Gastrocnemius medialis (tissue), 4 donors: Measurements from ENCODE around the gene ZNF536. TPM values are rescaled to one million over a fixed set of nuclear protein-coding genes. Genes with fewer than 3 reads are reported as not detected.

Experiments used
- ATAC-seq, 2 donors: fragments of 150-250 bp; one replicate each; pipeline ENCODE4 v1.9.1; 2016
- DNase-seq, 2 donors: peaks; one replicate each; pipeline ENCODE4 v3.0.0-alpha.2; 2019
- H3K27ac ChIP-seq, 4 donors: fragments of 200-600 bp; sonication (generic); 1 replicate in 1 of 4; 2 replicates in 3 of 4; pipeline ENCODE4 v1.5.1; 2016 to 2018; ENCODE audit warnings: mild to moderate bottlenecking in 2 of 4, moderate library complexity in 1 of 4
- H3K27me3 ChIP-seq, 3 donors: fragments of 200-600 bp; sonication (generic) in 2 of 3; 1 replicate in 1 of 3; 2 replicates in 2 of 3; pipeline versions ENCODE4 v1.5.1 to v1.6.0; 2016 to 2019; ENCODE audit warnings: mild to moderate bottlenecking in 1 of 3, moderate library complexity in 1 of 3
- H3K36me3 ChIP-seq, 2 donors: fragments of 200-600 bp; sonication (generic) in 1 of 2; one replicate each; pipeline ENCODE4 v1.5.1; 2017 to 2018
- H3K4me1 ChIP-seq, 2 donors: fragments of 200-600 bp; sonication (generic) in 1 of 2; one replicate each; pipeline ENCODE4 v1.5.1; 2016 to 2017; ENCODE audit warnings: mild to moderate bottlenecking in 2 of 2
- H3K4me3 ChIP-seq, 4 donors: fragments of 200-600 bp; sonication (generic) in 3 of 4; 1 replicate in 1 of 4; 2 replicates in 3 of 4; pipeline ENCODE4 v1.5.1; 2016 to 2019; ENCODE audit warnings: mild to moderate bottlenecking in 2 of 4
- H3K9me3 ChIP-seq, 3 donors: fragments of 200-600 bp; sonication (generic) in 2 of 3; 1 replicate in 1 of 3; 2 replicates in 2 of 3; pipeline ENCODE4 v1.5.1; 2016 to 2019
- CTCF ChIP-seq, 5 experiments: fragments of 450-650 bp in 3 of 5; fragments of 200-600 bp in 2 of 5; sonication (generic) in 2 of 5; IDR thresholded peaks in 4 of 5; conservative IDR thresholded peaks in 1 of 5; 1 replicate in 4 of 5; 2 replicates in 1 of 5; pipeline ENCODE4 v1.5.1; 2016 to 2019; ENCODE audit warnings: antibody characterized with exemption in 5 of 5, mild to moderate bottlenecking in 3 of 5, moderate library complexity in 3 of 5
- POLR2A ChIP-seq, 2 donors: fragments of 450-650 bp; IDR thresholded peaks; one replicate each; pipeline ENCODE4 v1.6.1; 2017; ENCODE audit warnings: antibody characterized with exemption in 2 of 2, mild to moderate bottlenecking in 2 of 2, moderate library complexity in 2 of 2
- in situ Hi-C, 4 donors: fragments of 200-750 bp; cut with MboI; loops; one replicate each; pipeline versions ENCODE4 v1.15.0 to v1.8.0; 2017; ENCODE audit warnings: low sequenced_read_pairs in 4 of 4
- intact Hi-C: fragments of 100-400 bp; cut with DNase I; formaldehyde crosslinking; loops from one replicate; pipeline ENCODE4 v1.15.1; 2023; ENCODE audit warnings: low total_unique reads
- total RNA-seq, 4 donors: library from RNA; depleted of rRNA; stranded (reverse); fragments of >200 nt; gene quantifications; one replicate each; pipeline versions ENCODE4 v1.1.0 to v1.2.3, GENCODE V29; 2016

The ZNF536 gene
- total RNA-seq, 4 donors from 2014 or later: 0.12 to 0.44 (median 0.20) TPM; not detected in 1

GRCh38 chr19:30361107-30361447 is 11.1 kb upstream of the ZNF536 start:
- in situ Hi-C loops: no loop called here
- peak overlapping the region; percentile 30 to 50 (median 40) for H3K4me3 ChIP-seq
- DNase-seq (no peak), ATAC-seq (no peak)
- no peaks in the 10 kb centered on the region for H3K27me3 ChIP-seq
- H3K9me3 ChIP-seq: no peaks in the 10 kb centered on the region
- H3K4me1 ChIP-seq: peaks cover 0 to 4% of the 10 kb centered on the region in 2 donors
- intact Hi-C loops: no loop called here
- no peaks in the 10 kb centered on the region for H3K36me3 ChIP-seq
- TF ChIP-seq CTCF (IDR thresholded peaks at IDR 0.05 in 4 of 5, conservative IDR thresholded peaks at IDR 0.05 in 1 of 5) (no peak), POLR2A (IDR thresholded peaks at IDR 0.05) (no peak)
- H3K27ac ChIP-seq: peak overlapping the region in 2 of 4 donors; percentile 58 to 65

DNA sequence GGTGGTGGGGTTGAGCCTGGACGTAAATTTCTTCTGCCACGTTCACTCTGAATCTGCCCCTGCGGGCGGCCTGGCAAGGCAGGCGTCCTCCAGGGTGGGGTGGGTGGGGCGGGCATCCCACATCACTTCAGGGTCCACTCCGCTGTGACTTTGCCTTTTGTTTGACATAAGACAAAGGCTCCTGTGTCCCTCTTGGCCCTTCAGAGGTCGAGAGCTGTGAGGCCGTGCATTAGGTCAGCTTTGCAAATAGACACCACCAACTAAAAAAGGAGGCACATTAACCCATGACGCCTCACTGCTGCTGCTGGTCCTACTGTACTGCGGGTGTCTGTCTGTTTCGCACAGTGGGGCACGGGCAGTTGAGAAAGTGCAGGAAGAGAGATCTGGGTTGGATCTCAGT is 10.5 kb upstream of the ZNF536 start:
- in situ Hi-C loops (no loop called here), intact Hi-C loops (no loop called here)
- peaks cover 0 to 4% of the 10 kb centered on the region in 2 donors for H3K4me1 ChIP-seq
- no peak for ATAC-seq
- no peaks in the 10 kb centered on the region for H3K9me3 ChIP-seq
- no peaks in the 10 kb centered on the region for H3K27me3 ChIP-seq
- no peak overlapping the region for H3K4me3 ChIP-seq
- H3K27ac ChIP-seq: no peak overlapping the region
- no peak for TF ChIP-seq POLR2A (IDR thresholded peaks at IDR 0.05)
- no peak for TF ChIP-seq CTCF (IDR thresholded peaks at IDR 0.05 in 4 of 5, conservative IDR thresholded peaks at IDR 0.05 in 1 of 5)
- no peaks in the 10 kb centered on the region for H3K36me3 ChIP-seq
- no peak for DNase-seq

DNA sequence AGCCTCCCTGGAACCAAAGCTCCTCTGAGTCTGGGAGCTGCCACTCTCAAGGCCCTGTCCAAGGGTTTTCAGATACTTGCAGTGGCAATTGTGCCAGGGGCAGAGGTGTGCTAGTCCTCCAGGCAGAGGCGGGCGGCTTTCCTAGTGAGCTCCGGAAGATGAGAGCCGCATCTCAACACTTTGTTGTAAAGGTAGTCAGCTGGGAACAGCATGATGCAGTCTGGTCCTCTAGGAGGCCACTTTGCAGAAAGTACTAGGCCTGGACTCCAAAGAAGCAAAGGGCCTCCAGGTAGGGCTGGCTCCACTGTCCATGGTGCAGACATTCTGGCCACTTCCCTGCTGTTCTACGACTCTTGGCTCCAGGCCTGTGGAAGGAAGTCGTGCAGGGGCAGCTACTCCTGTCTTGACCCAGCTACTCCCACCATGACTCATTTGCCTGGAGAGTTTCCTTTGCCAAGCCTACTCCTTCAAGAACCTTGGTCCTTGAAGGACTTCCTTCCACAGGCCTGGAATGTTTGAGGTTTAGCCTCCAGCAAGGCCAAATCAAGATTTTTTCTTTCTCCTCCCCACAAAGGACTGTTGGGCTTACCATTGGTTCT is 9.9 kb upstream of the ZNF536 start:
- in situ Hi-C loops: no loop called here
- intact Hi-C loops: no loop called here
- H3K9me3 ChIP-seq: no peaks in the 10 kb centered on the region
- H3K36me3 ChIP-seq: no peaks in the 10 kb centered on the region
- H3K4me3 ChIP-seq: no peak overlapping the region
- no peaks in the 10 kb centered on the region for H3K27me3 ChIP-seq
- TF ChIP-seq POLR2A (IDR thresholded peaks at IDR 0.05): no peak
- no peak for TF ChIP-seq CTCF (IDR thresholded peaks at IDR 0.05 in 4 of 5, conservative IDR thresholded peaks at IDR 0.05 in 1 of 5)
- ATAC-seq (no peak), DNase-seq (no peak)
- H3K4me1 ChIP-seq: peaks cover 0 to 4% of the 10 kb centered on the region in 2 donors
- no peak overlapping the region for H3K27ac ChIP-seq

- no peaks in the 10 kb centered on the region for H3K36me3 ChIP-seq
- in situ Hi-C loops: no loop called here
- ATAC-seq: no peak
These were observed 9.1 kb upstream of the ZNF536 start for GRCh38 chr19:30363073-30363472.

More at GRCh38 chr19:30363073-30363472, 9.1 kb upstream of the ZNF536 start:
- no peaks in the 10 kb centered on the region for H3K27me3 ChIP-seq
- no peaks in the 10 kb centered on the region for H3K9me3 ChIP-seq
- DNase-seq: no peak
- no peak overlapping the region for H3K4me3 ChIP-seq
- TF ChIP-seq CTCF (IDR thresholded peaks at IDR 0.05 in 4 of 5, conservative IDR thresholded peaks at IDR 0.05 in 1 of 5): no peak
- no peak for TF ChIP-seq POLR2A (IDR thresholded peaks at IDR 0.05)
- intact Hi-C loops: no loop called here
- H3K27ac ChIP-seq: no peak overlapping the region
- peaks cover 0 to 4% of the 10 kb centered on the region in 2 donors for H3K4me1 ChIP-seq
